NOMO-1 treated with dmso at 0.1 percent for 144 hours (cell line): Measurements from ENCODE around the gene POLR3E.
"Not testable (repeated sequence)": the region's sequence is repeated elsewhere in the genome, so short reads cannot be mapped to it uniquely, and the experiment has no call there.

Experiments used
- DNase-seq: peaks from one replicate; lab custom pipeline; 2025; ENCODE audit not compliant: unreplicated experiment; lab: John Stamatoyannopoulos, UW

The POLR3E gene

DNA sequence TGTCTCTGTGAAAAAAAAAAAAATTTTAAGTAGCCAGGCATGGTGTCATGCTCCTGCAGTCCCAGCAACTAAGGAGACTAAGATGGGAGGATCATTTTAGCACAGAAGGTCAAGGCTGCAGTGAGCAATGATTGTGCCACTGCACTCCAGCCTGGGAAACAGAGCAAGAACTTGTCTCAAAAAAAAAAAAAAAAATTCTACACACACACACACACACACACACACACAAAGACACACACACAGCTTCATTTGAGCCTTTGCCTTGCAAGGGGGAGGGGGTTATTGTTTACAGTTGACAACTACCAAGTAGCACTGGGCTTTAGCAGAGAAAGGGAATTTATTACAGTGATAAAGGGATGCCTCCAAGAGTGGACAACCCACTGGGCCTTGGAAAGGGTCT lies 4.9 kb upstream of the POLR3E start:
- no peak for DNase-seq

DNA sequence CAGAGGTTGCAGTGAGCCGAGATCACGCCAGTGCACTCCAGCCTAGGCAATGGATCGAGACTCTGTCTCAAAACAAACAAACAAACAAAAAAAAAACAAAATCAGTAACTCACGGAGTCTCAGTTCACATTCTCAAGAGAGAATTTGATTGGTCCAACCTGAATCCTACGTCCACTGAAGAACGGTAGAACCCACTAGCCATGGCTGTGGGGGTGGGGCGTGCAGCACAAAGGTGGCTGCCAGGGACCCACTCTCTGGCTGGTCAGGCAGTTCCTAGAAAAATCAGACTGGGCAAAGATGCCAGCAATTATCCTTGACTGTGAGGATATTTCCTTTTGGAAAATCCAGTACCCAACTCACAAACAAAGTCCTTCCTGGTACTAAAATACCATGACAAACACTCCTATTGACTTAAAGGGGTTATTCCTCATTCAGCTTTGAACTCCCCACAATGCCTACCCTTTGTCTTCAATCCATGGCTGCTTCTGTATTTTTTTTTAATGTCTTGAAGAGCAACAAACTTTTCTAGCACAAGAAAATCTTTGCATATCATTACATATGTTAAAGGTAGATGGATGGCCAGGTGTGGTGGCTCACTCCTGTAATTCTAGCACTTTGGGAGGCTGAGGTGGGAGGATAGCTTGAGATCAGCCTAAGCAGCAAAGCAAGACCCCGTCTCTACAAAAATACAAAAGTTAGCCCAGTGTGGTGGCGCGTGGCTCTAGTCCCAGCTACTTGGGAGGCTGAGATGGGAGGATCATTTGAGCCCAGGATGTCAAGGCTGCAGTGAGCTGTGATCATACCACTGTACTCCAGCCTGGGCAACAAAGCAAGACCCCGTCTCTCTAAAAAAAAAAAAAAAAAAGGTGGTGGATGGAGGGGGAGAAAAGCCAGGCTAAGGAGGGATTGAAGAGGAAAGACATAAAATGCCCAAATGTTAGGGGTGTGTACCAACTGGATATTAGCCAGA lies 3.8 kb upstream of the POLR3E start:
- no peak for DNase-seq

DNA sequence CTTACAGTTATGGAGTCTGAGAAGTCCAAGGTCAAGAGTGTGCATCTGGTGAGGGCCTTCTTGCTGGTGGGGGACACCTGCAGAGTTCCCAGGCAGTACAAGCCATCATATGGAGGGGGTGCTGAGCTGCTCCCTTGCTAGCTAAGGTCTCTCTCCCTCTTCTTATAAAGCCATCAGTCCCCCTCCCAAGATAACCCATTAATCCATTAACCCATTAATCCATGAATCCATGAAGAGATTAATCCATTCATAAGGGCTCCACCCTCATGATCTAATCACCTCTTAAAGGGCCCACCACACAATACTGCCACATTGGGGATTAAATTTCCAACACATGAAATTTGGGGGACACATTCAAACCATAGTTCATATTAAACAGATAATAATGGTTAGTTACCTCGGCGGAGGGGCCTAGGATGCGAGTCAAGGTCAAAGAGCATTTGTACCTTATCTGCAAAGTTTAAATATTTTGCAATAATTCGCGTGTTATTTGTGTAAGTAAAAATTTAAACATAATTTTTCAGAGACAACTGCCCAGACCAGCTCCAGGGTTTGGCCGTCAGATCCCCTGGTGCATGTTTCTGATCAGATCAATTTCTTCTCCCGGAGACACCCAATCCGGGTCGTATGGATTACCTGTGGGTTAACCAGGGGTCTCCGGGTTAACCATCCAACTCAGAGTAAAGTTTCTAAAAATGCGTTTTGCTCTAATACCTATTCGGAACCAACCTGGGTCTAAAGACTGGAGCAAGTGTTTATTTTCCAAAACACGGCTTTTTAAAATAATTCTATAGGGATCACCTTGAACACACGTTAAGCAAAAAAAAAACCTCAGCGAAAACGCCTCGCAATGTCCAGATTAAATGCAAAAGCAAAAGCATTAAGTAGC lies 740 bp upstream of the POLR3E start:
- DNase-seq = peak; percentile 4

DNA sequence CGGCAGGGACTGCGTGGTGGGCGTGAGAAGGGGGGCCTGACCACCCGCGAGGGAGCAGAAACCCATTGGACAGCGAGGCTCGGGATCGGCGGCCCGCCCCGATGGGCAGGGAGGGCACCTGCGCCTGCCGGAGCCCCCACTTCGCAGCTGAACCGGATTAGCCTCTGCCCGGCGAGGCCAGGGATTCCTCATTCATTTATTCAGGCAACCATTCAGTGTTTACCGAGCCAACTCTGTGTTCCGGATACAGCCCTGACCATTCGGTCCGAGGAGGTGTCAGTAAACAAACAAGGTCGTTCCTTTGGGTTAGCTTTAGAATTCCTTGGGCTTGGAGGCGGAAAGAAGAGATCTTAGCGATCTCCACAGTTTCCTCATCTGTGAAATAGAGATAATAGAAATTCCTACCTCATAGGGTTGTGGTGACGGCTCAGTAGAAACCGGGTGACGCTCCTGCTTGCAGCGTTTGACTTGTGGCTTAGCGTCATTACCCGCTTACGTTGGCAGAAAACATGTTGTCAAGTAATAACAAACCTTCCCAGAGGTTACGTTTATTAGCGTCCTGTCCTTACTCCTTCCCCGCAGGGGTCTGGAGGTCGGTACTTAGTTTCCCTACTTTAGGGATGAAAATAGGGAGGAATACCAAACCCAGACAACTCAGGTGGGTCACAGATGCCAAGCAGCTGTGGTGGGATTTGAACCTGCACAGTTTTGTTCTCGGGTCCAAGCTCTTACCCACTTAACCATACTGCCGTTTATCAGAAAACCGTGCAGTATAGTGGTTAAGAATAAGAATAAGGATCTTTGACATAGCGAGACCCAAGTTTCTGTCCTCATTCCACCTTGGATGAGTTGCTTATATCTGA lies 893 bp downstream of the POLR3E start:
- peak; percentile 76 for DNase-seq

DNA sequence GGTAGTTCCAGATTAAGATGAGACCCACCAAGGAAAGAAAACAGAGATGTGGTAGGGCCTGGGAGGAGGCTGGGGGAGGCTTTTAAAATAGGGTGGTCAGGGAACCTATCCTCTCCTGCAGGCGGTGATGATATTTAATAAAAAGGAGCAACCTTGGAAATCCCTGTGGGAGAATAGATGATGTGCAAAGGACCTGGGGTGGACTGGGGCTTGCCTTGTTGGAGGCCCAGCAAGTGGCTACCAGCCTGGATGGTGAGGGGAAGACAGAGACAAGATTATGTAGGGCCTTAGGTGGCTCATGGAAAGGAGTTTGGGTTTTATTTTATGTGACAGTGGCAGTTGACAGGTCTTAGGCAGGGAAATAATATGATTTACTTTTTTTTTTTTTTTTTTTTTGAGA lies 1.8 kb downstream of the POLR3E start:
- no peak for DNase-seq

DNA sequence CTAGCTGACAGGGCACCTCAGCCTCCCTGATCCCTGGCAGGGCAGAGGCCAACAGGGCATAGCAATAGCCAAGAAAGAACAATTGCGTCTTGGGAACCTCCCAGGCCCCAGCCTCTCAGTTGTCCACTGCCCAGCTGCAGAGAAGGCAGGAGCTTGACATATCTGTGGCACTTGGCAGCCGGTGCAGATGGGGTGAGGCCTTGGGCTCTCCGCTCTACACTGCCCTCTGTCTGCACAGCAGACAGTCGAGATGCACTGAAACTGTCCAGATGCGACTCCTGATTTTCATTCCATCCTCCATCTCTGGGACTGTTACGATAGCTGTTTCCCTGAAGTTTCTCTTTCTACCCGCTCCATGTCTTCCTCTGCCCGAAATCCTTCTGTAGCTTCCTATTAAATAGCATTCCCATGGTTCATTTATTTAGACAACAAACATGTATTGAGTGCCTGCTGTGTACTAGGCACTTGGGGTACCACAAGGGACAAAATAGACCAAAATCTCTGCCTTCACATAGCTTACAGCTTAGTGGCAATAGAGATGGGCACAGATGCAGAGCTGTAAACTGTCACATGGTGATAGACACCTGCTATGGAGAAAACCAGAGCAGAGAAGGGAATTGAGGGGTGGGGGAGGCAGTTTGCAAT lies 3.3 kb downstream of the POLR3E start:
- peak; percentile 0 for DNase-seq

DNA sequence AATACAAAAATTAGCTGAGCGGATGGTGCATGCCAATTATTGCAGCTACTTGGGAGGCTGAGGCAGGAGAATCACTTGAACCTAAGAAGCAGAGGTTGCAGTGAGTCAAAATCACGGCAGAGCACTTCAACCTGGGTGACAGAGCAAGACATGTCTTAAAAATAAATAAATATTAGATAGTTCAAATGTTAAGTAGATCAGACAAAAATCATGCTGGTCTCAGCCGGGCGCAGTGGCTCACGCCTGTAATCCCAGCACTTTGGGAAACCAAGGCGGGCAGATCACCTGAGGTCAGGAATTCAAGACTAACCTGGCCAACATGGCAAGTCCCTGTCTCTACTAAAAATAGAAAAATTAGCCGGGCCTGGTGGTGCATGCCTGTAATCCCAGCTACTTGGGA lies 4.2 kb downstream of the POLR3E start:
- DNase-seq = not testable (repeated sequence)

DNA sequence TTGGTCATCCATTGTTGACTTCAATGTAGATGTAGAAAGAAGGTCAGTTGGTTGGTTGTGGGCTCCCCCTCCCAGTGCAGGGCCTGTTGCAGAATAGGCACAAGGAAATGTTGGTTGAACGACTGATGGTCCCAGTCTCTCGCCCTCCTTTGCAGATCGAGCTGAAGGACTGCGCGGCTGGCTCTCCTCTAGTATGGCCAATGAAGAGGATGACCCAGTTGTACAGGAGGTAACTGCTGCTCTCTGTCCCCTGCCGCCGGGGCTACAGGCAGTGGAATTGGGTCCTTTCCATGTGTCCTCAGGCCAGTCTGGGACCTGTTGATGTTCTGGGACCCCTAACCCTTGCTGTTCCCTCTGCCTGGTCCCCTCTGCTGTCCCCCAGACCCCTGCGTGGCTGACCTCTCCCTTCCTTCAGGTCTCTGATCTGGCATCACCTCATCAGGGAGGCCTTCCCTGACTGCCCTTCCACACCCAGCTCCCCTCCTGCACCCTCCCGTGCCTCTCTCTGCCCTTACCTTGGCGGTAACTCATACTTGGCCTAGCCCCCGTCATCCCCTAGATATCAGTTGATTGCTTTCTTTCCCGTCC lies 5.7 kb downstream of the POLR3E start:
- no peak for DNase-seq

DNA sequence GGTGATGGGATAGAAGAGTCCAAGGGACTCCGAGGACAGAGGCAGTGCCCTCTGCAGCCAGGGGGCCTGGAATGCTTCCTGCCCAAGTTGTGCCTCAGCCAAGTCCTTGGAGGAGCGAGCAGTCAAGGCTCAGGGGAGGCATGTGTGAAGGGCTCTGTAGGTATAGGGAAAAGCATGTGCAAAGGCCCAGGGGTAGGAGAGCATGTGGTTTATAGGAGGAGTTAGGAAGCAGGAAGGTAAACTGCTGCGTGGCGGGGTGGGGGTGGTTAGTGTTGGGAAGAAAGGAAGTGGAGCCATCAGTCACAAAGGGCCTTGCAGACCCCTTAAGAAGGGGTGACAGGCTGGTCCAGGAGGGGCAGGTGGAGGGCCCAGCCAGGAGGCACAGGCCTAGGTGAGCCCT lies 7.2 kb downstream of the POLR3E start:
- DNase-seq = no peak

DNA sequence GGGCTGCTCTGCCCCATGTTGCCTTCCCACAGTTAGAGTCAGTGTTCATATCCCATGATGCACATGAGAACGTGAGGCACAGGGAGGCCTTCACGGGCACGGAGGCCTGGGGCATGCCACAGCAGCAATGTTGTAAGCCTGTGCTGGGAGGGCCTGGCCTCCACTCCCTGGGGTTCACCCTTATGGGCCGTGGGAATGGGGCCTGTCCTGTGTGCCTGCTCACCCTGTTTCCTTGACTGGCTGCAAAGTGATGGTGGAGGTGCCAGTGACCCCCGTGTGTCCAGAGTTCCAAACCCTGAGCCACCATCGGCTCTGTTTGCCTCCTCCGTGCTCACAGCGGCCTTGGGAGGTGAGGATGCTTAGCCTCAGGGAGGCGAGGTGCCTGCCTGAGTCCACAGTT lies 9.6 kb downstream of the POLR3E start:
- no peak for DNase-seq

GRCh38 chr16:22307838-22308237 lies 10.6 kb downstream of the POLR3E start:
- DNase-seq = no peak

GRCh38 chr16:22308824-22309520 lies 11.8 kb downstream of the POLR3E start:
- no peak for DNase-seq

DNA sequence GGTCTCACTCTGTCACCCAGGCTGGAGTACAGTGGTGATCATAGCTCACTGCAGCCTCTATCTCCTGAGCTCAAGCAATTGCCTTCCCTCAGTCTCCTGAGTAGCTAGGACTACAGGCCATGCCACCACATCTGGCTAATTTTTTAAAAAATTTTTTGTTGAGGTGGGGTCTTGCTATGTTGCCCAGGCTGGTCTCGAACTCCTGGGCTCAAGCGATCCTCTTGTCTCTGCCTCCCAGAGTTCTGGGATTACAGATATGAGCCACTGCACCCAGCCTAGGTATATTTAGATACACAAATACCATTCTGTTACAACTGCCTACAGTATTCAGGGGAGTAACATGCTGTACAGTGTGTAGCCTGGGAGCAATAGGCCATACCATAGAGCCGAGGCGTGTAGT lies 14.3 kb downstream of the POLR3E start:
- DNase-seq = no peak

DNA sequence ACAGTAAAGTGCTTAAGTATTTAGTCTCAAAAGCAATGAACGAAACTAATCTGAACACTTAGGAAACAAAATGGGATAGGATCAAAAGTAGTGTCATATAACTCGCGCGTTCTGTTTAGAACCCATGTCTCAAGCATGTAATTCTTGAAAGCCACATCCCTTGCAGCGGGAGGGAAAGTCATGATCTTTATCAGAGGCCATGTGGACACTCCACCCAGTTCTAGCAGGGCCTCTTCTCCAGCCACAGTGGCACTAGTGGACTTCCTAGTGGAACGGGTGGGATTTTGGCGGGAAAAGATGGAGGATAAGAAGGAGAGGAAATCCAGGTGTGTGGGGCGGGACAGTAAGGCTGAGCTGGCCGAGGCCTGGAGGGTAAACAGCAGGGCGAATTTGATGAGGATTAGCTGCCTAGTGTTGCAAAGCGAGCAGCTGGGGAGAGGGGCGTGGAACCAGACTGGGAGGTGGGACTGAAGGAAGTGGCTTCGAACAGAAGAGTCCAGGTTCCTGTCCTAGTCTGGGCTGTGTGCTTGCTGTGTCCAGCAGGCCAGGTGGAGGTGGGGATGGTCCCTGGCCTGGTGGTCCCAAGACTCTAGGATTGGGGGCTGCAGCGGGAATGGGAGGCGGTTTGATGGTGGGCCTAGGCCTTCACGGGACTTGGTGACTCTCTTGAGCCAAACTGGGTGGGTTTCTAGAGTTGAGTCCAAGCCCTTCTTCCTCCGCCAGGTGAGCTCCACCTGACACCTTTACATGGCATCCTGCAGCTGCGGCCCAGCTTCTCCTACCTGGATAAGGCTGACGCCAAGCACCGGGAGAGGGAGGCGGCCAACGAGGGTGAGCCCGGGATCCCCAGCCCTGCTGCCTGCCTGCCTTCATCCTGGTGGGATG lies 15.9 kb downstream of the POLR3E start:
- DNase-seq = no peak

DNA sequence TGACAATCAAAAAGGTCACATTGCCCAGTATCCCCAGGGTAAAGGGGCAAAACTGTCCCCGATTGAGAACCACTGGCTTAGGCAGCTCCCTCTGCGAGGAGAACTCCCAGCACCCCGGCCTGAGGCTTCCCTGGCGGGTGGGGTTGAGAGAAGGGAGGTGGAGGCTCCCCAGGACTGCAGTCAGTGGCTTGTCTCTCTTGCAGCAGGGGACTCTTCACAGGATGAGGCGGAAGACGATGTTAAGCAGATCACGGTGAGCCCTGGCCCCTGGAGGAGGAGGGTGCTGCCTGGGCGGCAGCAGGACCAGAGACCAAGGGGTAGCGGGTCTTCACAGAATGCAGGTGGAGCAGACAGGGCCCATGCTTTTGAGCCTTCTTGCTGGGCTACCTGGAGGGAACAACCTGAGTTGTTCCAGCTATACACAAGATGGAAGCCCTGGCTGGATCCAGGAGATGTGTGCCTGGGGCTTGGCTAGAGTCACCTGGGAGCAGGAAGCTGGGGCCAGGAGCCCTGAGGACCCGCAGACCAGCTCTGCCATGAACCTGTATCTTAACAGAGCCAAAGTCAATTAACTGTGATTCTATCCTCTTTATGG lies 16.8 kb downstream of the POLR3E start:
- DNase-seq = no peak

GRCh38 chr16:22314661-22315626 lies 17.7 kb downstream of the POLR3E start:
- DNase-seq = no peak

- DNase-seq = no peak
Observed at GRCh38 chr16:22315979-22316378, 18.8 kb downstream of the POLR3E start.
